GM15510 (cell line): ENCODE results near the gene PCED1B.

Experiments used
- POLR2A ChIP-seq: IDR thresholded peaks from 3 replicates; pipeline ENCODE4 v1.6.1; 2011; ENCODE audit warnings: borderline replicate concordance; ENCODE audit not compliant: insufficient read length; ENCODE audit errors: extremely low read depth

PCED1B gene

DNA sequence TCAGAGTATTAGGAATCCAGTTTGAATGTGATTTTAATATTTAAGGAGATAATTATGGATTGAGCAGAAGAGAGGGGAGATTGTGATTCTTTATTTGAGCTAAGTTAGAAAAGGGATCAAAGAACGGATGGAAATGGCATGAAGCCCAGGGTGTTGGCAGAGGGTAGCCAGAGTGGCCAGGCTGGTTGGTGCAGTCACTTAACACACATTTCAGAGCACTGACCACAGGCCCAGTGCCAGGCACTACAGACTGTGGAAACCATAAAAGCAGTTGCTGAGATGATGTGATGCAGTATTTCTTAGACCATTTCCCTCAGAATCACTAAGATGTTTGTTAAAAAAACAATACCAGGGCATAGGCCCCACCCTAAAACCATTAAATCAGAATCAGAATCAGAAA lies 168.0 kb downstream of the PCED1B start:
- TF ChIP-seq POLR2A = no peak

GRCh38 chr12:47249082-47249481 lies 169.7 kb downstream of the PCED1B start:
- no peak for TF ChIP-seq POLR2A

DNA sequence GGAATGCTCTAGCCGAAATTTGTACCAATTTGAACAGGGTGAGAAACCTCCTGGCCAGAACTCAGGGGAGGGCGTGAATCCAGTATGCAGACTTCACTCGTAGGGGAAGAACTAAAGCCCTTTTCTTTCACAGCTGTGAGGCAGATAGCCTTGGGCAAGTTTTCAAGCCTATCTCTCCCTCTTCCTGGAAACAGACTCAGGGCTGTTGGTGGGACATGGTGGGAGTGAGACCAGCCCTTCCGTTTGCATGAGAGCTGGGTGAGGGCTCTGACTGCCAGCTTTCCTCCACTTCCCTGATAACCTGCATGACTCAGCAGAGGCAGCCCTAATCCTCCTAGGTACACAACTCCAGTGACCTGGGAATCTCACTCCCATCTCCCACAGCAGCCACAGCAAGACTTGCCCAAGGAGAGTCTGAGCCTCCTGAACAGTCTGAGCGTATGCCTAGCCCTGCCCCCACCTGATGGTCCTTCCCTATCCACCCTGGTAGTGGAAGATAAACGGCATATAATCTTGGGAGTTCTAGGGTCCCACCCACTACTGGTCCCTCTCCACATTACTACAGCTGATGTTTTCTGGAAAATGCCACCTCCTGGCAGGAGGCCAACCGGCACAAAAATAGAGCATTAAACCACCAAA lies 170.4 kb downstream of the PCED1B start:
- TF ChIP-seq POLR2A = no peak

DNA sequence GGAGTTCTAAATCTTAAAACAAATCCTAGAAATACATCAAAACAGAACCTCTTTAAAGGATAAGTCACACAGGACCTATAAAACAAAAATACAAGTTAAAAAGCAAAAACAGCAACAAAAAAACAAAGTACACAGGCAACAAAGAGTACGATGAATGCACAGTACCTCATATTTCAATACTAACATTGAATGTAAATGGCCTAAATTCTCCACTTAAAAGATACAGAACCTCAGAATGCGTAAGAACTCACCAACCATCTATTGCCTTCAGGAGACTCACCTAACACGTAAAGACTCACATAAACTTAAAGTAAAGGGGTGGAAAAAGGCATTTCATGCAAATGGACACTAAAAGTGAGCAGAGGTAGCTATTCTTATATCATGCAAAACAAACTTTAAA lies 172.5 kb downstream of the PCED1B start:
- no peak for TF ChIP-seq POLR2A

- TF ChIP-seq POLR2A = no peak
These were observed 185.5 kb downstream of the PCED1B start for GRCh38 chr12:47264951-47265350.

DNA sequence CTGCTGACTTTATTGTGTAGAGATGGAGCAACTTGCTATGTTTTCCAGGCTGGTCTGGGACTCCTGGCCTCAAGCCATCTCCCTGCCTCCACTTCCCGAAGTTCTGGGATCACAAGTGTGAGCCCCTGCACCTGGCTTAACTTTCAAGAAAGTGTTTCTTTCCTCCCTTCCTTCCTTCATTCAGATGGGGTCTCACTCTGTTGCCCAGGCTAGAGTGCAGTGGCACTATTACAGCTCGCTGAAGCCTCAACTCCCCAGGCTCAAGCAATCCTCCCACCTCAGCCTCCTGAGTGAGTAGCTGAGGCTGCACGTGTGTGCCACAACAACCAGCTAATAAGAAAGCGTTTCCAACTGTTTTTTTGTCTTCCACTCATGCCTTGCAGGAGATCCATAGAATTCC lies 186.0 kb downstream of the PCED1B start:
- TF ChIP-seq POLR2A = no peak

DNA sequence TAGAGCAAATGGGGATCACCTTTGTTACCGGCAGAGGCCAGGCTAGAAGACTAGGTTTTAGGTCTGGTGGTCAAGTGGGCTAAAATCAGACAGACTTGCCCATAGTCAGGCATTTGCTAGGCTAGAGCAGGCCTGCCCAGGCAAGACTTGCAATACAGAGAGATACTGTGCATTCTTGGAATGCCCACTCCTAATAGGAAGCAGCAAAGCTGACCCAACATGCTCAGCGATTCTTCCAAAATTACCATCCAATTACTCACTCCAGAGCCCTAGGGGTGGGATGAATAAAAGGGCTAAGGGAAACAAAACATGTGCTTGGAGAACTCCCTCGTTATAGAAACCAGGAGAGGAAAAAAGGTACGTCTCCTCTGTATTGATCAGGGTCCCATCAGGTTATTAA lies 188.2 kb downstream of the PCED1B start:
- TF ChIP-seq POLR2A = no peak

DNA sequence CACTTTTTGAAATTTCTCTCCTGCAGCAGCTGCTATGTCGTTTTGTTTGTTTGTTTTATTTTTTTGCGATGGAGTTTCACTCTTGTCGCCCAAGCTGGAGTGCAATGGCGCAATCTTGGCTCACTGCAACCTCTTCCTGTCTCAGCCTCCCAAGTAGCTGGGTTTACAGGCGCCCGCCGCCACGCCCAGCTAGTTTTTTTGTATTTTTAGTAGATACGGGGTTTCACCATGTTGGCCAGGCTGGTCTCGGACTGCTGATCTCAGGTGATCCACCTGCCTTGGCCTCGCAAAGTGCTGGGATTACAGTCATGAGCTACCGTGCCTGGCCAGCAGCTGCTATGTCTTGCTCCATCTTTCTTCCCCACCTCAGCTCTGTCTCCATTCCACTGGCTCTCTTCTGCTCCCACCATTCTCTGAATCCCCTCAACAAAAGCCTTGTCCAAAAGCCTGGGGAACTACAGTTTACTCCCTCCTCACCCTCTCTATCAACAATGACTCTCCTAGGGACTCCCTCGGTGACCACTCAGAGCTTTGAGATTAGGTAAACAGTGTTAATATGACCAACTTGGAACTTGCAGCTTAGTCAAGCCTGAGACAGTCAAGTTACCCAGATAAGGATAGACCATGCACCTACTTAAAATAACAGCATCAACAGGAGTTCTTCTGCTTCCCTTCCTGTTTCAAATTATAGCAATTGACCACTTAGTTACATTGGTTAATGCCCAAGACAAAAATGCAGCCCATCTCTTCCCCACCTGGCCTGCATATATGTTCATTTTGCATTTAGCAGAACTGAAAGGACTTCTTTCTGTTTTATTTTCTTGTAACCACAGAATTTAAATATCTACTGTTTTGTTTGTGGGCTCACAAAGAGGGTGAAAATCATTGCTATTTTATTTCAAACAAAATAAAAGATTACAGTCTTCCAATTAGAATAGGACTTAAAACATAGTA lies 189.4 kb downstream of the PCED1B start:
- no peak for TF ChIP-seq POLR2A

DNA sequence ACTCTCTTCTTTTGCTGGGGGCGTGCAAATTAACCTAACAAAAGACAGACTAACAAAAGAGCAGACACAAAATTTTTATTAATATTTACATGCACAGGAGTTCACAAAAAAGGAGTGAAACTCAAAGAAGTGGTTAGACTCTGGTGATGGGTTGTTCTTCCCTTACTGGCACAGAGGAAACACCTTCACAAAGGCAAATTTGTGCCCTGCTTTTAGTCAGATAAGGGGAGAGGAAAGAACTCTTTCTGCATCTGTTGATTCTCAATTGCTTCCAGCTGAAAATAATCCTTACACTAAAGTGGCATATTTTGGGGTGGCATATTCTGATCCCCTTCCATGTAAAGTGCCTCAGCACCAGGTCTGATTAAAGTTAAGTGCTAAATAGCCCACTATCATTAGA lies 190.5 kb downstream of the PCED1B start:
- TF ChIP-seq POLR2A = no peak

GRCh38 chr12:47270782-47271664 lies 191.6 kb downstream of the PCED1B start:
- no peak for TF ChIP-seq POLR2A

DNA sequence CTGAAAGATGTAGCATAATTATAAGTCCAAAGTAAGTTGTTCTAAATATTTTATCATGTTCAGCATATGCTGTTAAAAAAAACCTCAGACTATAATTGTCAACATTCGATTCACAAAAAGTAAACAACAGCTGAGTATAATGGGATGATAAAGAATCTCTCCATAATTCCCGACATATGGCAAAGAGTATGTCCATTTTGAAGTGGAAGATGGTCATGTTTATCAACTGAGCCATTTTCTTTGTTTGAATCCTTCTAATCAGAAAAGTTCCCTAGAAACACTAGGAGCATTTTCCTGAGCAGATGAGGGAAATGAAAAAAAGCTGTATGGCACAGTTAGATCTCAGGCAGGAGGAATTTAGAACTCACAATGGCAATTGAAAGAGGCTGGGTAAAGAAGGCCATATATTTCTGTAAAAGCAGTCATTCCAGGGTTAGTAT lies 192.4 kb downstream of the PCED1B start:
- no peak for TF ChIP-seq POLR2A

- TF ChIP-seq POLR2A = no peak
These were observed 193.2 kb downstream of the PCED1B start for GRCh38 chr12:47272412-47273190.

GRCh38 chr12:47273191-47273626 lies 193.8 kb downstream of the PCED1B start:
- no peak for TF ChIP-seq POLR2A

- no peak for TF ChIP-seq POLR2A
These were observed 195.3 kb downstream of the PCED1B start for GRCh38 chr12:47274760-47275159.

DNA sequence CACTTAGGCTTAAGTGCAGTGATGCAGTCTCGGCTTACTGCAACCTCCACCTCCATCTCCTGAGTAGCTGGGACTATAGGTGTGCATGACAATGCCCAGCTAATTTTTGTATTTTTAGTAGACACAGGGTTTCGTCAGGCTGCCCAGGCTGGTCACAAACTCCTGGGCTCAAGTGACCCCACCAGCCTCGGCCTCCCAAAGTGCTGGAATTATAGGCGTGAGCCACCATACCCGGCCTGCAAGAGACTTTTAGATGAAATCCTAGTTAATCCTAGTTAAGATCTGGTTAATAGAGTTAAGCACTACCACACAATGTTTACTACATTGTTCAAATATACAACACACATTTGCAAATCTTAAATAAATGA lies 196.8 kb downstream of the PCED1B start:
- no peak for TF ChIP-seq POLR2A
